ENCODE results near the gene PGM5.
"Not testable (repeated sequence)": the region's sequence is repeated elsewhere in the genome, so short reads cannot be mapped to it uniquely, and the experiment has no call there.

The PGM5 gene

GRCh38 chr9:68375789-68376188 is 19.4 kb downstream of the PGM5 start:
- not testable (repeated sequence) for H3K4me3 ChIP-seq (ENCODE audit: low read depth, low read length)

GRCh38 chr9:68377723-68378122 is 21.3 kb downstream of the PGM5 start:
- H3K4me3 ChIP-seq (ENCODE audit: low read depth, low read length): not testable (repeated sequence)

- not testable (repeated sequence) for H3K4me3 ChIP-seq (ENCODE audit: low read depth, low read length)
Observed at GRCh38 chr9:68383894-68384293, 27.5 kb downstream of the PGM5 start.

- not testable (repeated sequence) for H3K4me3 ChIP-seq (ENCODE audit: low read depth, low read length)
Observed at GRCh38 chr9:68389558-68389957, 33.1 kb downstream of the PGM5 start.

- H3K4me3 ChIP-seq (ENCODE audit: low read depth, low read length): not testable (repeated sequence)
Observed at GRCh38 chr9:68390737-68391136, 34.3 kb downstream of the PGM5 start.

GRCh38 chr9:68396411-68397094 is 40.1 kb downstream of the PGM5 start:
- H3K4me3 ChIP-seq (ENCODE audit: low read depth, low read length): not testable (repeated sequence)

- not testable (repeated sequence) for H3K4me3 ChIP-seq (ENCODE audit: low read depth, low read length)
Observed at GRCh38 chr9:68397095-68397423, 40.6 kb downstream of the PGM5 start.

- not testable (repeated sequence) for H3K4me3 ChIP-seq (ENCODE audit: low read depth, low read length)
Observed at GRCh38 chr9:68397796-68398195, 41.4 kb downstream of the PGM5 start.

GRCh38 chr9:68398324-68398723 is 41.9 kb downstream of the PGM5 start:
- H3K4me3 ChIP-seq (ENCODE audit: low read depth, low read length): not testable (repeated sequence)

- H3K4me3 ChIP-seq (ENCODE audit: low read depth, low read length): not testable (repeated sequence)
Observed at GRCh38 chr9:68404421-68405185, 48.2 kb downstream of the PGM5 start.

GRCh38 chr9:68411865-68412264 is 55.5 kb downstream of the PGM5 start:
- H3K4me3 ChIP-seq (ENCODE audit: low read depth, low read length): not testable (repeated sequence)

- H3K4me3 ChIP-seq (ENCODE audit: low read depth, low read length): not testable (repeated sequence)
Observed at GRCh38 chr9:68412754-68413153, 56.3 kb downstream of the PGM5 start.

- not testable (repeated sequence) for H3K4me3 ChIP-seq (ENCODE audit: low read depth, low read length)
Observed at GRCh38 chr9:68415065-68415464, 58.7 kb downstream of the PGM5 start.

GRCh38 chr9:68416936-68417564 is 60.6 kb downstream of the PGM5 start:
- TF ChIP-seq CTCF (IDR thresholded peaks at IDR 0.05; ENCODE audit: low read depth, low read length): peak; percentile 19; the same call in 1 of the 2 replicates
- H3K4me3 ChIP-seq (ENCODE audit: low read depth, low read length): no peak overlapping the region

GRCh38 chr9:68417762-68418161 is 61.4 kb downstream of the PGM5 start:
- no peak for TF ChIP-seq CTCF (IDR thresholded peaks at IDR 0.05; ENCODE audit: low read depth, low read length)
- H3K4me3 ChIP-seq (ENCODE audit: low read depth, low read length): no peak overlapping the region
